ENCODE measurements around the gene CDK11B. TPM values are rescaled to one million over a fixed set of nuclear protein-coding genes. Genes with fewer than 3 reads are reported as not detected.
"Not testable (repeated sequence)": the region's sequence is repeated elsewhere in the genome, so short reads cannot be mapped to it uniquely, and the experiment has no call there.

CDK11B gene
- total RNA-seq, 1 experiment from 2014 or later: 30.1 TPM

- H3K4ac ChIP-seq (ENCODE audit: low read depth, low read length); H3K23ac ChIP-seq (ENCODE audit: insufficient read length, low read depth, low read length); H3K27ac Mint-ChIP-seq; H3T11ph ChIP-seq (ENCODE audit: low read length); H3K27me3 Mint-ChIP-seq (ENCODE audit: low read depth); H2AK5ac ChIP-seq (ENCODE audit: insufficient read length, low read length); H2AFZ ChIP-seq (ENCODE audit: low read length); H2BK5ac ChIP-seq (ENCODE audit: insufficient read length, low read length); H2BK20ac ChIP-seq (ENCODE audit: low read depth, low read length, poor library complexity, severe bottlenecking); H2BK12ac ChIP-seq (ENCODE audit: insufficient read length, low read depth, low read length); H3K23me2 ChIP-seq (ENCODE audit: insufficient read length, low read depth, low read length, poor library complexity, severe bottlenecking); H3K9me3 Mint-ChIP-seq; H3K79me1 ChIP-seq (ENCODE audit: insufficient read depth, low read depth, low read length, poor library complexity, severe bottlenecking); H3K27ac ChIP-seq (ENCODE audit: insufficient read length, low read depth, low read length); H3K4me1 ChIP-seq (ENCODE audit: insufficient read depth, low read length); H4K91ac ChIP-seq (ENCODE audit: insufficient read length, low read depth, low read length); H2BK120ac ChIP-seq (ENCODE audit: low read depth, low read length, poor library complexity, severe bottlenecking); H4K20me1 ChIP-seq (ENCODE audit: control insufficient read depth, insufficient read depth, insufficient read length); H3K79me2 ChIP-seq (ENCODE audit: insufficient read depth, low read length); H3K27me3 ChIP-seq (ENCODE audit: insufficient read depth, low read length); H3K4me2 ChIP-seq (ENCODE audit: insufficient read depth, insufficient read length, low read length); H3K9me3 ChIP-seq (ENCODE audit: control insufficient read depth, low read depth, low read length); H3K18ac ChIP-seq (ENCODE audit: insufficient read length, low read depth, low read length); DNase-seq; H3K56ac ChIP-seq (ENCODE audit: insufficient read length, low read depth, low read length); H3K4me3 Mint-ChIP-seq; H3K14ac ChIP-seq (ENCODE audit: insufficient read depth, low read length); H3K9ac ChIP-seq (ENCODE audit: extremely low read depth, insufficient read length, low read length); H4K5ac ChIP-seq (ENCODE audit: insufficient read length, low read depth, low read length); H3K4me1 Mint-ChIP-seq; H4K8ac ChIP-seq (replicated peaks; ENCODE audit: insufficient read length, low read depth, low read length); H2BK15ac ChIP-seq (ENCODE audit: low read depth, low read length): not testable (repeated sequence)
- H3K36me3 Mint-ChIP-seq (ENCODE audit: insufficient read depth in 1 of 3, low read depth in 3 of 3): peaks cover 2 to 10% (median 4%) of the 10 kb centered on the region in 3 experiments; a peak in 6 of 7 replicates
- WGBS (ENCODE audit: extremely low coverage, insufficient read length, low lambda C conversion rate): no CpG with 5 or more reads among the region's 23 CpGs
Observed at GRCh38 chr1:1707241-1707640, 48.4 kb upstream of the CDK11B start.

- not testable (repeated sequence) for H3K4ac ChIP-seq (ENCODE audit: low read depth, low read length); H3K27me3 ChIP-seq (ENCODE audit: insufficient read depth, low read length); H3K27ac ChIP-seq (ENCODE audit: insufficient read length, low read depth, low read length); H2BK5ac ChIP-seq (ENCODE audit: insufficient read length, low read length); H4K20me1 ChIP-seq (ENCODE audit: control insufficient read depth, insufficient read depth, insufficient read length); H2BK12ac ChIP-seq (ENCODE audit: insufficient read length, low read depth, low read length); H3K9ac ChIP-seq (ENCODE audit: extremely low read depth, insufficient read length, low read length); H3K14ac ChIP-seq (ENCODE audit: insufficient read depth, low read length); H3K27ac Mint-ChIP-seq; H2AK5ac ChIP-seq (ENCODE audit: insufficient read length, low read length); H4K8ac ChIP-seq (replicated peaks; ENCODE audit: insufficient read length, low read depth, low read length); H3K4me2 ChIP-seq (ENCODE audit: insufficient read depth, insufficient read length, low read length); H2AFZ ChIP-seq (ENCODE audit: low read length); H3K79me1 ChIP-seq (ENCODE audit: insufficient read depth, low read depth, low read length, poor library complexity, severe bottlenecking); H4K91ac ChIP-seq (ENCODE audit: insufficient read length, low read depth, low read length); H3T11ph ChIP-seq (ENCODE audit: low read length); H3K23me2 ChIP-seq (ENCODE audit: insufficient read length, low read depth, low read length, poor library complexity, severe bottlenecking); H3K56ac ChIP-seq (ENCODE audit: insufficient read length, low read depth, low read length); H3K23ac ChIP-seq (ENCODE audit: insufficient read length, low read depth, low read length); H2BK15ac ChIP-seq (ENCODE audit: low read depth, low read length); H2BK20ac ChIP-seq (ENCODE audit: low read depth, low read length, poor library complexity, severe bottlenecking); H3K79me2 ChIP-seq (ENCODE audit: insufficient read depth, low read length); H3K18ac ChIP-seq (ENCODE audit: insufficient read length, low read depth, low read length); H3K4me1 ChIP-seq (ENCODE audit: insufficient read depth, low read length); H3K4me1 Mint-ChIP-seq; H2BK120ac ChIP-seq (ENCODE audit: low read depth, low read length, poor library complexity, severe bottlenecking); DNase-seq; H3K4me3 Mint-ChIP-seq; H3K27me3 Mint-ChIP-seq (ENCODE audit: low read depth); H3K9me3 ChIP-seq (ENCODE audit: control insufficient read depth, low read depth, low read length); H4K5ac ChIP-seq (ENCODE audit: insufficient read length, low read depth, low read length); H3K9me3 Mint-ChIP-seq
- WGBS (ENCODE audit: extremely low coverage, insufficient read length, low lambda C conversion rate): no CpG with 5 or more reads among the region's 10 CpGs
- peaks cover 2 to 10% (median 4%) of the 10 kb centered on the region in 3 experiments; a peak in 6 of 7 replicates for H3K36me3 Mint-ChIP-seq (ENCODE audit: insufficient read depth in 1 of 3, low read depth in 3 of 3)
Observed at GRCh38 chr1:1705623-1706022, 46.8 kb upstream of the CDK11B start.

Data from H9 (cell line).